Mesenchymal stem cell (in vitro differentiated cells and primary cell): ENCODE results near the gene GATAD2B.

ENCODE experiments used
- DNase-seq: peaks from one replicate; pipeline ENCODE4 v3.0.0-alpha.2; 2013
- H2AFZ ChIP-seq: one replicate; pipeline ENCODE4 v1.6.1; 2013; ENCODE audit warnings: low read depth, mild to moderate bottlenecking, control low read depth, inconsistent platforms, low read length, moderate library complexity
- H2AK5ac ChIP-seq: 2 replicates; pipeline ENCODE4 v1.6.1; 2013; ENCODE audit warnings: low read length, moderate library complexity, mild to moderate bottlenecking, inconsistent platforms; ENCODE audit not compliant: severe bottlenecking
- H2BK120ac ChIP-seq: one replicate; pipeline ENCODE4 v1.6.1; 2013; ENCODE audit warnings: low read depth, mild to moderate bottlenecking, inconsistent platforms, low read length, moderate library complexity
- H2BK12ac ChIP-seq, 2 experiments: one replicate each; pipeline ENCODE4 v1.6.1; 2013; ENCODE audit warnings: inconsistent platforms in 2 of 2, low read length in 2 of 2, mild to moderate bottlenecking in 2 of 2, moderate library complexity in 2 of 2, control low read depth in 1 of 2
- H2BK15ac ChIP-seq: one replicate; pipeline ENCODE4 v1.6.1; 2013; ENCODE audit warnings: mild to moderate bottlenecking, low read depth, inconsistent platforms; ENCODE audit not compliant: poor library complexity, severe bottlenecking
- H2BK5ac ChIP-seq: 2 replicates; pipeline ENCODE4 v1.6.1; 2013; ENCODE audit warnings: low read depth, mild to moderate bottlenecking, low read length, control low read depth, inconsistent platforms; ENCODE audit not compliant: poor library complexity, severe bottlenecking
- H3K14ac ChIP-seq, 2 experiments: one replicate each; pipeline ENCODE4 v1.6.1; 2013; ENCODE audit warnings: inconsistent platforms in 2 of 2, low read length in 2 of 2, control low read depth in 1 of 2, mild to moderate bottlenecking in 1 of 2, moderate library complexity in 1 of 2
- H3K18ac ChIP-seq, 2 experiments: one replicate each; pipeline ENCODE4 v1.6.1; 2013; ENCODE audit warnings: inconsistent platforms in 2 of 2, low read length in 2 of 2, control low read depth in 1 of 2, low read depth in 1 of 2, mild to moderate bottlenecking in 1 of 2
- H3K23ac ChIP-seq, 2 experiments: one replicate each; pipeline ENCODE4 v1.6.1; 2013; ENCODE audit warnings: inconsistent platforms in 2 of 2, low read length in 2 of 2, mild to moderate bottlenecking in 2 of 2, moderate library complexity in 2 of 2, control low read depth in 1 of 2
- H3K27ac ChIP-seq: 2 replicates; pipeline ENCODE4 v1.5.1; 2013; ENCODE audit warnings: mild to moderate bottlenecking, moderate library complexity, low read length, control low read depth, inconsistent platforms; ENCODE audit not compliant: poor library complexity, severe bottlenecking
- H3K27me3 ChIP-seq, 2 experiments: 2 replicates each; pipeline versions ENCODE4 v1.6.1 to v1.7.0; 2013; ENCODE audit warnings: low read length in 2 of 2, mild to moderate bottlenecking in 2 of 2, moderate library complexity in 2 of 2, control low read depth in 1 of 2, inconsistent platforms in 1 of 2; ENCODE audit not compliant: control insufficient read depth in 1 of 2, insufficient read depth in 1 of 2
- H3K36me3 ChIP-seq, 2 experiments: 2 replicates each; pipeline versions ENCODE4 v1.6.1 to v1.7.0; 2013; ENCODE audit warnings: low read length in 2 of 2, control low read depth in 1 of 2, inconsistent platforms in 1 of 2, low read depth in 1 of 2, mild to moderate bottlenecking in 1 of 2; ENCODE audit not compliant: insufficient read depth in 2 of 2, control insufficient read depth in 1 of 2
- H3K4ac ChIP-seq, 2 experiments: one replicate each; pipeline ENCODE4 v1.6.1; 2013; ENCODE audit warnings: inconsistent platforms in 2 of 2, low read length in 2 of 2, mild to moderate bottlenecking in 2 of 2, moderate library complexity in 2 of 2, control low read depth in 1 of 2, low read depth in 1 of 2
- H3K4me1 ChIP-seq: 2 replicates; pipeline ENCODE4 v1.6.1; 2013; ENCODE audit warnings: low read depth, low read length, control low read depth; ENCODE audit not compliant: control insufficient read depth, insufficient read depth
- H3K4me2 ChIP-seq: 2 replicates; pipeline ENCODE4 v1.6.1; 2013; ENCODE audit warnings: low read length, mild to moderate bottlenecking, inconsistent platforms; ENCODE audit not compliant: poor library complexity, severe bottlenecking
- H3K4me3 ChIP-seq, 2 experiments: 2 replicates each; pipeline versions ENCODE4 v1.5.1 to v1.7.0; 2013; ENCODE audit warnings: low read length in 2 of 2, mild to moderate bottlenecking in 2 of 2, control low read depth in 1 of 2, low read depth in 1 of 2; ENCODE audit not compliant: insufficient read depth in 1 of 2
- H3K79me1 ChIP-seq: replicated peaks from 2 replicates; pipeline ENCODE4 v1.6.1; 2013; ENCODE audit warnings: mild to moderate bottlenecking, control low read depth, low read length, inconsistent platforms; ENCODE audit not compliant: poor library complexity, severe bottlenecking
- H3K9ac ChIP-seq: 2 replicates; pipeline ENCODE4 v1.7.0; 2013; ENCODE audit warnings: mild to moderate bottlenecking, low read length, moderate library complexity
- H3K9me3 ChIP-seq: 2 replicates; pipeline ENCODE4 v1.7.0; 2013; ENCODE audit warnings: mild to moderate bottlenecking, low read length; ENCODE audit not compliant: control insufficient read depth
- H4K8ac ChIP-seq: one replicate; pipeline ENCODE4 v1.6.1; 2013; ENCODE audit warnings: inconsistent platforms, mild to moderate bottlenecking, low read length, moderate library complexity
- H4K91ac ChIP-seq: one replicate; pipeline ENCODE4 v1.6.1; 2013; ENCODE audit warnings: mild to moderate bottlenecking, low read length, inconsistent platforms
- WGBS: methylation state at CpG from one replicate; pipeline ENCODE4 v1.1.7; 2013; ENCODE audit warnings: mixed read lengths; 5-methylcytosine and 5-hydroxymethylcytosine counted together

GATAD2B gene

DNA sequence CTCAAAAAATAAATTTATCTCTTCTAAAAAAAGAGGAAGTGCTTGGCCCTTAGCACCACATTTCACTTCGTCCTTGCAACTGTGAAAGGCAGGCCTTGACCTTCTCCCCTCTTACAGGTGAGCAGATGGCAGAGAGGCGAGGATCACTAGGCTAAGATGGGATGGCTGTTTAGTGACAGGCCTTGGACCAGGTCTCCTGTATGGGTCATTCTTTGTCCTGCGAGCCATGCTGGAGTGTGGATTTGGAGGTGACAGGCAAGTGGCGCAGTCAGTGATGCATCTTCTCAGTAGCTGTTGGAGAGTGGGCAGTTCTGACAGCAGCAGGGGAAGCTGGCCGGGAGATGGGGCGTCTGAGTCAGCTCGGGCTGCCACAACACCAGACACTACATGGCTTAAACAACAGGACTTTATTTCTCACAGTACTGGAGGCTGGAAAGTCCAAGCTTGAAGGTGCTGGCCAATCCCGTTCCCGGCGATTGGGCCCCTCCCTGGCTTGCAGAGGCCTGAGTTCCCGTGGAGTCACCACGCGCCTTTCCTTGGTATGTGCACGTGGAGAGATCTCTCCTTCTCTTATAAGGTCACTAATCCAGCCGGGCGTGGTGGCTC is 131.0 kb downstream of the GATAD2B start:
- Histone ChIP-seq H3K4me2 (no peak overlapping the region), H3K27me3 (peaks cover 0 to 6% of the 10 kb centered on the region in 2 experiments), H2BK5ac (no peak overlapping the region), H3K9me3 (no peaks in the 10 kb centered on the region), H3K9ac (peak overlapping the region; percentile 87), H3K14ac (peak overlapping the region in 1 of 2 experiments; percentile 73), H2BK12ac (peak overlapping the region; percentile 71 to 92), H4K8ac (peak overlapping the region; percentile 81), H3K4me1 (peaks cover 9% of the 10 kb centered on the region), H3K27ac (no peak overlapping the region), H4K91ac (peak overlapping the region; percentile 57), H3K4me3 (peak overlapping the region in 1 of 2 experiments; percentile 61), H3K79me1 (no peaks in the 10 kb centered on the region), H3K4ac (peak overlapping the region; percentile 32 to 84), H3K18ac (peak overlapping the region; percentile 6 to 61), H3K36me3 (peaks cover 0 to 2% of the 10 kb centered on the region in 2 experiments), H2BK120ac (no peak overlapping the region), H2BK15ac (no peak overlapping the region), H2AK5ac (no peak overlapping the region), H3K23ac (no peak overlapping the region), H2AFZ (no peak overlapping the region)
- 79% methylated on average over 15 of the region's 16 CpGs for WGBS
- DNase-seq, result peak; percentile 85

DNA sequence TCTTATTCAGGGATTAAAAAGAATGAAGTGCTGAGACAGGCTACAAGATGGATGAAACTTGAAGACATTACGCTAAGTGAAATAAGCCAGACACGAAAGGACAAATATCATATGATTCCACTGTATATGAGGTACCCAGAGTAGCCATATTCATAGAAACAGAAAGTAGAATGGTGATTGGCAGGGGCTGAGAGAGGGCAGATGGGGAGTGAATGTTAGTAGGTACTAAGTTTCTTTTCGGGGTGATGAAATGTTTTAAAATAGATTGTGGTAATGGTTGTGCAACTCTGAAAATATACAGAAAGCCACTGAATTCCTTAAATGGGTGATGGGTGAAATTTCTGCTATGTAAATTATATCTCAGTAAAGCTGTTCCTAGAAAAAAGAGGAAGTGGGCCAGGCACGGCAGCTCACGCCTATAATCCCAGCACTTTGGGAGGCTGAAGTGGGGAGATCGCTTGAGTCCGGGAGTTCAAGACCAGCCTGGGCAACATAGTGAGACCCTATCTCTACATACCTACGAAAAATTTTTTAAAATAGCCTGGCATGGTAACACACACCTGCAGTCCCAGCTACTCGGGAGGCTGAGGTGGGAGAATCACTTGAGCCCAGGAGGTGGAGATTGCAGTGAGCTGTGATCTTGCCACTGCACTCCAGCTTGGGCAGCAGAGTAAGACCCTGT is 131.7 kb downstream of the GATAD2B start:
- Histone ChIP-seq H3K27ac (no peak overlapping the region), H3K23ac (no peak overlapping the region), H3K4me3 (peak overlapping the region in 1 of 2 experiments; percentile 61), H2AK5ac (no peak overlapping the region), H3K36me3 (peaks cover 0 to under 1% of the 10 kb centered on the region in 2 experiments), H2BK15ac (no peak overlapping the region), H2BK120ac (no peak overlapping the region), H3K4me2 (no peak overlapping the region), H3K4ac (no peak overlapping the region), H3K4me1 (peaks cover 9% of the 10 kb centered on the region), H3K18ac (peak overlapping the region in 1 of 2 experiments; percentile 81), H2BK5ac (no peak overlapping the region), H3K27me3 (peaks cover 0 to 6% of the 10 kb centered on the region in 2 experiments), H3K9ac (peak overlapping the region; percentile 87), H2AFZ (no peak overlapping the region), H3K14ac (no peak overlapping the region), H4K91ac (no peak overlapping the region), H3K9me3 (no peaks in the 10 kb centered on the region), H2BK12ac (no peak overlapping the region), H3K79me1 (no peaks in the 10 kb centered on the region), H4K8ac (peak overlapping the region; percentile 19)
- peak; percentile 96 for DNase-seq
- WGBS, result 67% methylated on average over 9 of the region's 9 CpGs

DNA sequence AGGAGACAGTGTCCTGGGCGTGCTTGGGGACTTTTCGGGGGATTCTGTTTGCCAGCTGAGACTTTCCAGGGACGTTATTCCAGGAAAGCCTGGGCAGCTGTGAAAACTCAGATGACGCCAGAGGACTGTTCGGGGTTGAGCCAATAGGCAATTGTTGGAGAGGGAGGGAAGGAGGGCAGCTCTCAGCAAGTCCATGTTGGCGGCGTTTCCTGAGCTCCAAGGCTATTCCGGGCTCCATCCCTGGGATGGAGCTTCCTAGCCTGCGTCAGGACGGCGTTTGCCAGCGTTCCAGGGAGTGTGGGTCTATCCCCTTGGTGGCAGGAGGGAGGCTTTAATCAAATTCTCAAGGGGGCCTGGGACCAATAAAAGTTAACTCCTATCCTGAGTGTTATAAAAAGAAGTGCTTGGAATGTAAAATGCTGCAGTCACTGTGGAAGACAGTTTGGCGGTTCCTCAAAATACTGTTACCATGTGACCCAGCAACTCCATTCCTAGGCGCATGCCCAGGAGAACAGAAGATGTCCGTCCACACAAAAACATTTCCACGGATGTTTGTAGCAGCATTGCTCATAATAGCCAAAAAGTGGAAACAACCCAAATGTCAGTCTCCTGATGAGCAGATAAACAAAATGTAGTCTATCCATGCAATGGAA is 132.3 kb downstream of the GATAD2B start:
- H4K8ac ChIP-seq, result peak overlapping the region; percentile 88
- H3K9ac ChIP-seq, result peak overlapping the region; percentile 87
- H3K4me2 ChIP-seq, result no peak overlapping the region
- H3K14ac ChIP-seq, result no peak overlapping the region
- H3K27ac ChIP-seq, result no peak overlapping the region
- peak overlapping the region; percentile 64 for H2BK120ac ChIP-seq
- WGBS, result 82% methylated on average over 16 of the region's 16 CpGs
- no peak overlapping the region for H2AK5ac ChIP-seq
- peak overlapping the region; percentile 30 for H2BK15ac ChIP-seq
- no peaks in the 10 kb centered on the region for H3K9me3 ChIP-seq
- H4K91ac ChIP-seq, result peak overlapping the region; percentile 82
- no peaks in the 10 kb centered on the region for H3K79me1 ChIP-seq
- no peak overlapping the region for H2AFZ ChIP-seq
- H3K4me3 ChIP-seq, result peak overlapping the region in 1 of 2 experiments; percentile 61
- H2BK5ac ChIP-seq, result no peak overlapping the region
- no peak overlapping the region for H3K23ac ChIP-seq
- peaks cover 9% of the 10 kb centered on the region for H3K4me1 ChIP-seq
- H3K18ac ChIP-seq, result peak overlapping the region; percentile 73 to 81
- peak overlapping the region; percentile 7 to 29 for H2BK12ac ChIP-seq
- no peaks in the 10 kb centered on the region for H3K36me3 ChIP-seq
- peaks cover 0 to 6% of the 10 kb centered on the region in 2 experiments for H3K27me3 ChIP-seq
- H3K4ac ChIP-seq, result peak overlapping the region in 1 of 2 experiments; percentile 77
- peak; percentile 46 for DNase-seq
